Measurements from ENCODE around the gene MDH2.
A peak's percentile ranks its signal among the peaks of the same experiment; 100 is the strongest.
"Not testable (repeated sequence)": the region's sequence is repeated elsewhere in the genome, so short reads cannot be mapped to it uniquely, and the experiment has no call there.

The MDH2 gene

GRCh38 chr7:76047305-76047810 lies 548 bp upstream of the MDH2 start:
- no peak for DNase-seq (ENCODE audit: low spot score)

- peak; percentile 46 for DNase-seq (ENCODE audit: low spot score)
Measured at GRCh38 chr7:76048668-76048988, 722 bp downstream of the MDH2 start.

- DNase-seq (ENCODE audit: low spot score) = no peak
Measured at GRCh38 chr7:76049295-76049694, 1.4 kb downstream of the MDH2 start.

GRCh38 chr7:76050545-76050944 lies 2.6 kb downstream of the MDH2 start:
- DNase-seq (ENCODE audit: low spot score) = no peak

- no peak for DNase-seq (ENCODE audit: low spot score)
Measured at GRCh38 chr7:76051840-76052239, 3.9 kb downstream of the MDH2 start.

GRCh38 chr7:76052681-76053080 lies 4.8 kb downstream of the MDH2 start:
- not testable (repeated sequence) for DNase-seq (ENCODE audit: low spot score)

- DNase-seq (ENCODE audit: low spot score) = no peak
Measured at GRCh38 chr7:76053461-76053860, 5.6 kb downstream of the MDH2 start.

- no peak for DNase-seq (ENCODE audit: low spot score)
Measured at GRCh38 chr7:76054123-76055120, 6.5 kb downstream of the MDH2 start.

- no peak for DNase-seq (ENCODE audit: low spot score)
Measured at GRCh38 chr7:76056241-76056640, 8.3 kb downstream of the MDH2 start.

- DNase-seq (ENCODE audit: low spot score) = no peak
Measured at GRCh38 chr7:76057103-76057812, 9.4 kb downstream of the MDH2 start.

GRCh38 chr7:76057813-76058145 lies 9.9 kb downstream of the MDH2 start:
- DNase-seq (ENCODE audit: low spot score) = no peak

- not testable (repeated sequence) for DNase-seq (ENCODE audit: low spot score)
Measured at GRCh38 chr7:76058745-76059144, 10.8 kb downstream of the MDH2 start.

GRCh38 chr7:76060842-76061241 lies 12.9 kb downstream of the MDH2 start:
- no peak for DNase-seq (ENCODE audit: low spot score)

GRCh38 chr7:76062254-76062653 lies 14.3 kb downstream of the MDH2 start:
- no peak for DNase-seq (ENCODE audit: low spot score)

GRCh38 chr7:76063114-76063513 lies 15.2 kb downstream of the MDH2 start:
- DNase-seq (ENCODE audit: low spot score) = no peak

GRCh38 chr7:76063525-76063924 lies 15.6 kb downstream of the MDH2 start:
- peak; percentile 61 for DNase-seq (ENCODE audit: low spot score)

- no peak for DNase-seq (ENCODE audit: low spot score)
Measured at GRCh38 chr7:76064208-76064970, 16.5 kb downstream of the MDH2 start.

- no peak for DNase-seq (ENCODE audit: low spot score)
Measured at GRCh38 chr7:76065016-76065612, 17.2 kb downstream of the MDH2 start.

GRCh38 chr7:76066716-76067503 lies 19.0 kb downstream of the MDH2 start:
- no peak for DNase-seq (ENCODE audit: low spot score)

GRCh38 chr7:76069238-76069638 lies 21.3 kb downstream of the MDH2 start:
- DNase-seq (ENCODE audit: low spot score) = peak; percentile 62
